Uterus (tissue), 4 donors: ENCODE results near the gene ZBTB20. TPM values are rescaled to one million over a fixed set of nuclear protein-coding genes. Genes with fewer than 3 reads are reported as not detected.

Experiments
- DNase-seq, 2 donors: peaks; one replicate each; pipeline ENCODE4 v3.0.0-alpha.2; 2019 to 2020
- H3K27ac ChIP-seq, 2 donors: fragments of 200-600 bp; sonication (generic); 1 replicate in 1 of 2; 2 replicates in 1 of 2; pipeline ENCODE4 v1.5.1; 2016 to 2018
- H3K27me3 ChIP-seq, 2 donors: fragments of 200-600 bp; sonication (generic); one replicate each; pipeline ENCODE4 v1.5.1; 2018 to 2019; ENCODE audit warnings: control low read depth in 1 of 2
- H3K36me3 ChIP-seq, 2 donors: fragments of 200-600 bp; sonication (generic); one replicate each; pipeline ENCODE4 v1.5.1; 2019; ENCODE audit warnings: control low read depth in 1 of 2
- H3K4me1 ChIP-seq, 2 donors: fragments of 200-600 bp; sonication (generic); one replicate each; pipeline ENCODE4 v1.5.1; 2018 to 2019; ENCODE audit warnings: control low read depth in 1 of 2
- H3K4me3 ChIP-seq, 2 donors: fragments of 200-600 bp; sonication (generic); 1 replicate in 1 of 2; 2 replicates in 1 of 2; pipeline ENCODE4 v1.5.1; 2018 to 2019; ENCODE audit warnings: mild to moderate bottlenecking in 1 of 2
- H3K9me3 ChIP-seq, 2 donors: fragments of 200-600 bp; sonication (generic); one replicate each; pipeline ENCODE4 v1.5.1; 2019; ENCODE audit warnings: control low read depth in 1 of 2
- CTCF ChIP-seq, 4 experiments: fragments of 200-600 bp in 2 of 4; fragments of 450-650 bp in 2 of 4; sonication (generic) in 2 of 4; IDR thresholded peaks; one replicate each; pipeline ENCODE4 v1.5.1; 2016 to 2019; ENCODE audit warnings: antibody characterized with exemption in 4 of 4, mild to moderate bottlenecking in 2 of 4, moderate library complexity in 1 of 4
- POLR2A ChIP-seq, 2 donors: fragments of 450-650 bp; IDR thresholded peaks; one replicate each; pipeline ENCODE4 v1.6.1; 2016; ENCODE audit warnings: antibody characterized with exemption in 2 of 2, mild to moderate bottlenecking in 1 of 2, moderate library complexity in 1 of 2
- intact Hi-C: fragments of 100-400 bp; cut with DNase I; formaldehyde crosslinking; loops from one replicate; pipeline ENCODE4 v1.15.1; 2023; ENCODE audit warnings: low total_unique reads
- total RNA-seq, 4 donors: library from RNA; depleted of rRNA in 3 of 4; stranded (reverse); fragments of >200 nt in 3 of 4; gene quantifications; one replicate each; pipeline versions ENCODE4 v1.1.0 to v1.2.4, GENCODE V29; 2014 to 2023
- donor health status: DM: yes; HTN: yes; CAD: no.

ZBTB20 gene
- total RNA-seq, 4 donors from 2014 or later = 35.6 to 157 (median 85.1) TPM

- Histone ChIP-seq H3K27ac (no peak overlapping the region), H3K4me3 (no peak overlapping the region), H3K36me3 (no peaks in the 10 kb centered on the region), H3K27me3 (no peaks in the 10 kb centered on the region), H3K9me3 (no peaks in the 10 kb centered on the region), H3K4me1 (peaks cover 0 to 4% of the 10 kb centered on the region in 2 donors)
- no peak for DNase-seq
- intact Hi-C loops = no loop called here
- TF ChIP-seq POLR2A (IDR thresholded peaks at IDR 0.05) (no peak), CTCF (IDR thresholded peaks at IDR 0.05) (no peak)
Observed at GRCh38 chr3:115022199-115022598, 124.9 kb downstream of the ZBTB20 start.

- Histone ChIP-seq H3K4me3 (no peak overlapping the region), H3K36me3 (no peaks in the 10 kb centered on the region), H3K27ac (peak overlapping the region in 1 of 2 donors; percentile 73), H3K27me3 (no peaks in the 10 kb centered on the region), H3K9me3 (no peaks in the 10 kb centered on the region), H3K4me1 (peaks cover 0 to 4% of the 10 kb centered on the region in 2 donors)
- TF ChIP-seq POLR2A (IDR thresholded peaks at IDR 0.05) (no peak), CTCF (IDR thresholded peaks at IDR 0.05) (no peak)
- intact Hi-C loops = no loop called here
- no peak for DNase-seq
Observed at GRCh38 chr3:115021061-115021460, 126.0 kb downstream of the ZBTB20 start.

GRCh38 chr3:115019900-115020299 lies 127.2 kb downstream of the ZBTB20 start:
- TF ChIP-seq POLR2A (IDR thresholded peaks at IDR 0.05) (no peak), CTCF (IDR thresholded peaks at IDR 0.05) (no peak)
- H3K9me3 ChIP-seq = no peaks in the 10 kb centered on the region
- H3K27me3 ChIP-seq = no peaks in the 10 kb centered on the region
- no peak overlapping the region for H3K4me3 ChIP-seq
- no peak for DNase-seq
- H3K36me3 ChIP-seq = no peaks in the 10 kb centered on the region
- intact Hi-C loops = no loop called here
- peak overlapping the region in 1 of 2 donors; percentile 73 for H3K27ac ChIP-seq
- H3K4me1 ChIP-seq = peaks cover 0 to 4% of the 10 kb centered on the region in 2 donors

- Histone ChIP-seq H3K4me3 (no peak overlapping the region), H3K36me3 (no peaks in the 10 kb centered on the region), H3K9me3 (no peaks in the 10 kb centered on the region), H3K27me3 (no peaks in the 10 kb centered on the region), H3K4me1 (peaks cover 0 to 4% of the 10 kb centered on the region in 2 donors), H3K27ac (peak overlapping the region in 1 of 2 donors; percentile 73)
- DNase-seq = no peak
- intact Hi-C loops = no loop called here
- no peak for TF ChIP-seq POLR2A (IDR thresholded peaks at IDR 0.05)
- TF ChIP-seq CTCF (IDR thresholded peaks at IDR 0.05) = no peak
Observed at GRCh38 chr3:115018694-115019093, 128.4 kb downstream of the ZBTB20 start.

GRCh38 chr3:115007966-115008365 lies 139.1 kb downstream of the ZBTB20 start:
- TF ChIP-seq CTCF (IDR thresholded peaks at IDR 0.05) (no peak), POLR2A (IDR thresholded peaks at IDR 0.05) (no peak)
- intact Hi-C loops = no loop called here
- no peaks in the 10 kb centered on the region for H3K27me3 ChIP-seq
- DNase-seq = no peak
- H3K4me3 ChIP-seq = no peak overlapping the region
- no peak overlapping the region for H3K27ac ChIP-seq
- H3K4me1 ChIP-seq = no peaks in the 10 kb centered on the region
- no peaks in the 10 kb centered on the region for H3K36me3 ChIP-seq
- H3K9me3 ChIP-seq = no peaks in the 10 kb centered on the region
